ENCODE results near the gene CDC42EP1.

- TF ChIP-seq, protein P1, sequence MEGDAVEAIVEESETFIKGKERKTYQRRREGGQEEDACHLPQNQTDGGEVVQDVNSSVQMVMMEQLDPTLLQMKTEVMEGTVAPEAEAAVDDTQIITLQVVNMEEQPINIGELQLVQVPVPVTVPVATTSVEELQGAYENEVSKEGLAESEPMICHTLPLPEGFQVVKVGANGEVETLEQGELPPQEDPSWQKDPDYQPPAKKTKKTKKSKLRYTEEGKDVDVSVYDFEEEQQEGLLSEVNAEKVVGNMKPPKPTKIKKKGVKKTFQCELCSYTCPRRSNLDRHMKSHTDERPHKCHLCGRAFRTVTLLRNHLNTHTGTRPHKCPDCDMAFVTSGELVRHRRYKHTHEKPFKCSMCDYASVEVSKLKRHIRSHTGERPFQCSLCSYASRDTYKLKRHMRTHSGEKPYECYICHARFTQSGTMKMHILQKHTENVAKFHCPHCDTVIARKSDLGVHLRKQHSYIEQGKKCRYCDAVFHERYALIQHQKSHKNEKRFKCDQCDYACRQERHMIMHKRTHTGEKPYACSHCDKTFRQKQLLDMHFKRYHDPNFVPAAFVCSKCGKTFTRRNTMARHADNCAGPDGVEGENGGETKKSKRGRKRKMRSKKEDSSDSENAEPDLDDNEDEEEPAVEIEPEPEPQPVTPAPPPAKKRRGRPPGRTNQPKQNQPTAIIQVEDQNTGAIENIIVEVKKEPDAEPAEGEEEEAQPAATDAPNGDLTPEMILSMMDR (IDR thresholded peaks at IDR 0.05): no peak
- no peak for TF ChIP-seq EP300 (IDR thresholded peaks at IDR 0.05)
Observed at GRCh38 chr22:37604074-37604473, 43.8 kb downstream of the CDC42EP1 start.
